ENCODE data around the gene RRP8.

The RRP8 gene

DNA sequence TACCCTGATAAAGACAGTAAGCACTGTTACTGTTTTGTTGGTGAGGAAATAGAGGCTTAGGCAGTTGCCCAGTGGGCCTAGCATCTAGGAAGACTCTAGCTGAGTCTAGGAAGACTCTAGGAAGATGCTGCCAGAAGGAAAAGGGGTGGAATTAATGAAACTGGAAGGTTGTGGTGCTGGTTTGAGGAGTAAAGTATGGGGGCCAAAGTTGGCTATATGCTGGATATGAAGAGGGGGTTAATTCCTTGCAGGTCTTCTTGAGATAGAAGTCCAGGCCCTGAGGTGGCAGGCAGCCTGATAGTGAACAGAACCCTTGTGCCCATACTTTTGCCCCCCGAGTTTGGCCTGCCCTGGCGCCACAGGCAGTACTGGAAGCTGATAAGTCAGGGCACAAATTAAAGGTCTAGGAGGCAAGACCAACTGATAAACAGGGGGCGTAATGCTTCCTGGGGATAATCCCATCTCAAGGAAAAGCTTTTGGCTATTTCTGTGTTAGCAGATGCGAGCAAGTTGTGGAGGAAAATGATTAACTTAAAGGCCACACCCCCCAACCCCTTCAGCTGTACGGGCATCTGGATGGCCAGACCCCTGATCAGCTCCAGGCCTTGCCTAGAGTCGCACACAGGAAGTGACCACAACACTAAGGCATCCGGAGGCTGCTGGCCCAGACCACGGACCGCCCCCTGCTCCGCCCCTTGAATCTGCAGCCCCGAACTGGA is 3.2 kb upstream of the RRP8 start:
- peaks cover 55% of the 10 kb centered on the region for H3K4me1 ChIP-seq (ENCODE audit: low read length)
- H2AFZ ChIP-seq (ENCODE audit: low read depth, low read length): no peak overlapping the region
- H3K4me3 ChIP-seq (ENCODE audit: low read length): peak overlapping the region; percentile 49
- H4K20me1 ChIP-seq (ENCODE audit: insufficient read depth, low read length): 0 out of 2 replicates have a peak, but pooled peaks cover 4% of the 10 kb centered on the region
- peak overlapping the region; percentile 89 for H3K27ac ChIP-seq (ENCODE audit: low read length)
- peak overlapping the region; percentile 53 for H3K9ac ChIP-seq (ENCODE audit: low read length)
- no peaks in the 10 kb centered on the region for H3K9me3 ChIP-seq (ENCODE audit: insufficient read depth, low read length)
- H3K79me2 ChIP-seq (ENCODE audit: low read length): peaks cover 56% of the 10 kb centered on the region
- H3K36me3 ChIP-seq (replicated peaks; ENCODE audit: low read depth, low read length): peaks cover 41% of the 10 kb centered on the region
- H3K4me2 ChIP-seq (ENCODE audit: low read length): peak overlapping the region; percentile 77
- TF ChIP-seq EZH2phosphoT487 (IDR thresholded peaks at IDR 0.05; ENCODE audit: low read depth): no peak
- TF ChIP-seq, protein P1, sequence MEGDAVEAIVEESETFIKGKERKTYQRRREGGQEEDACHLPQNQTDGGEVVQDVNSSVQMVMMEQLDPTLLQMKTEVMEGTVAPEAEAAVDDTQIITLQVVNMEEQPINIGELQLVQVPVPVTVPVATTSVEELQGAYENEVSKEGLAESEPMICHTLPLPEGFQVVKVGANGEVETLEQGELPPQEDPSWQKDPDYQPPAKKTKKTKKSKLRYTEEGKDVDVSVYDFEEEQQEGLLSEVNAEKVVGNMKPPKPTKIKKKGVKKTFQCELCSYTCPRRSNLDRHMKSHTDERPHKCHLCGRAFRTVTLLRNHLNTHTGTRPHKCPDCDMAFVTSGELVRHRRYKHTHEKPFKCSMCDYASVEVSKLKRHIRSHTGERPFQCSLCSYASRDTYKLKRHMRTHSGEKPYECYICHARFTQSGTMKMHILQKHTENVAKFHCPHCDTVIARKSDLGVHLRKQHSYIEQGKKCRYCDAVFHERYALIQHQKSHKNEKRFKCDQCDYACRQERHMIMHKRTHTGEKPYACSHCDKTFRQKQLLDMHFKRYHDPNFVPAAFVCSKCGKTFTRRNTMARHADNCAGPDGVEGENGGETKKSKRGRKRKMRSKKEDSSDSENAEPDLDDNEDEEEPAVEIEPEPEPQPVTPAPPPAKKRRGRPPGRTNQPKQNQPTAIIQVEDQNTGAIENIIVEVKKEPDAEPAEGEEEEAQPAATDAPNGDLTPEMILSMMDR (IDR thresholded peaks at IDR 0.05; ENCODE audit: low read depth, low read length): no peak
- no peaks in the 10 kb centered on the region for H3K27me3 ChIP-seq (ENCODE audit: low read depth, low read length)

DNA sequence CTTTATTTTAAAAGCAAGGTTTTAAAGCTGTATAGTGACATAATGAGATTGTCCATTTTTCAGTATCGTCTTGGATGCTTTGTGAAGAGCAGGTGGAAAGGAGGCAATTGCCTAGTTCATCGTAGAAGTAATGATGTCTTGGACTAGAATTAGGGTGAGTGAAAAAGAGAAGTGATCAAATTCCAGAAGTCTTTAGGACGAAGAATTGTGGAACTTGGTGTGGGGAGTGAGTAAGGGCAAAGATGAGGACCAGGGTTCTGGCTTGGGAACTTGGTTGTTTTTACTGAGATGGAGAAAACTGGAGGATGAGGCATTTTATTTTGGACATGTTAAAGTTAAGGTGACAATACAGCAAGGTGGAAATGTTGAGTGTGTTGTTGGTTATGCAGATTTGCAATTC is 1.4 kb upstream of the RRP8 start:
- peak overlapping the region; percentile 98 for H3K9ac ChIP-seq (ENCODE audit: low read length)

DNA sequence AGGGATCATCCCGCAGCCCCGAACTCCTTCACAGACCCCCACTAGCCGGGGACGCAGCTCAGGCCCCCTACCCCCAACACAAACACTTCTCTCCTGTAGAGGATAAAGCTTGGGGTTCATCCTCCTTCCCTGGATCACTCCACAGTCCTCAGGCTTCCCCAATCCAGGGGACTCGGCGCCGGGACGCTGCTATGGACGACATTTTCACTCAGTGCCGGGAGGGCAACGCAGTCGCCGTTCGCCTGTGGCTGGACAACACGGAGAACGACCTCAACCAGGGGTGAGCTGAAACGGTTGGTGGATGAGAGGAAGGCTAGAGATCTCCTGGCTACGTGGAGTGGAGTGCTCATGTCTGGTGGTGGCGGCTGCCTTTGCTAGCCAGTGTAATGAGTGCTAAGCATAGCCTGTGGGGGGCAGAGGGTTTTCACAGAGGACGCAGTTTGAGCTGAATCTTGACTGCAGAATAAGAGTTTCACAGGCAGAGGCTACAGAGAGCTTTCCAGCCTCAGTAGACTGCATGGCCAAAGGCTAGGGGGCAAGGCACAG is 738 bp upstream of the RRP8 start:
- Histone ChIP-seq H3K36me3 (replicated peaks; ENCODE audit: low read depth, low read length) (peaks cover 40% of the 10 kb centered on the region), H4K20me1 (ENCODE audit: insufficient read depth, low read length) (0 out of 2 replicates have a peak, but pooled peaks cover 4% of the 10 kb centered on the region), H3K4me1 (ENCODE audit: low read length) (peaks cover 50% of the 10 kb centered on the region), H3K79me2 (ENCODE audit: low read length) (peaks cover 63% of the 10 kb centered on the region), H3K9ac (ENCODE audit: low read length) (peak overlapping the region; percentile 98), H2AFZ (ENCODE audit: low read depth, low read length) (peak overlapping the region; percentile 84), H3K27me3 (ENCODE audit: low read depth, low read length) (no peaks in the 10 kb centered on the region), H3K27ac (ENCODE audit: low read length) (peak overlapping the region; percentile 70), H3K4me3 (ENCODE audit: low read length) (peak overlapping the region; percentile 99), H3K9me3 (ENCODE audit: insufficient read depth, low read length) (no peaks in the 10 kb centered on the region), H3K4me2 (ENCODE audit: low read length) (peak overlapping the region; percentile 98)
- no peak for TF ChIP-seq EZH2phosphoT487 (IDR thresholded peaks at IDR 0.05; ENCODE audit: low read depth)
- TF ChIP-seq, protein P1 (IDR thresholded peaks at IDR 0.05; ENCODE audit: low read depth, low read length): peak; percentile 55

More for the DNA sequence above, 1.4 kb upstream of the RRP8 start:
- Histone ChIP-seq H3K4me3 (ENCODE audit: low read length) (peak overlapping the region; percentile 99), H3K36me3 (replicated peaks; ENCODE audit: low read depth, low read length) (peaks cover 39% of the 10 kb centered on the region), H3K9me3 (ENCODE audit: insufficient read depth, low read length) (no peaks in the 10 kb centered on the region), H3K4me1 (ENCODE audit: low read length) (peaks cover 50% of the 10 kb centered on the region), H3K4me2 (ENCODE audit: low read length) (peak overlapping the region; percentile 98), H4K20me1 (ENCODE audit: insufficient read depth, low read length) (0 out of 2 replicates have a peak, but pooled peaks cover 4% of the 10 kb centered on the region), H3K79me2 (ENCODE audit: low read length) (peaks cover 63% of the 10 kb centered on the region), H3K27me3 (ENCODE audit: low read depth, low read length) (no peaks in the 10 kb centered on the region), H2AFZ (ENCODE audit: low read depth, low read length) (no peak overlapping the region), H3K27ac (ENCODE audit: low read length) (peak overlapping the region; percentile 70)
- TF ChIP-seq, protein P1 (IDR thresholded peaks at IDR 0.05; ENCODE audit: low read depth, low read length): no peak
- no peak for TF ChIP-seq EZH2phosphoT487 (IDR thresholded peaks at IDR 0.05; ENCODE audit: low read depth)
